Progenitor cell of endocrine pancreas (in vitro differentiated cells): ENCODE measurements around the gene DDX23. TPM values are rescaled to one million over a fixed set of nuclear protein-coding genes. Genes with fewer than 3 reads are reported as not detected.

Experiments
- DNase-seq: peaks from one replicate; pipeline ENCODE4 v3.0.0; 2021; ENCODE audit warnings: low spot score; ENCODE audit not compliant: unreplicated experiment
- H3K27ac Mint-ChIP-seq: 2 replicates; pipeline ENCODE4 v1.8.0; 2021; ENCODE audit warnings: mild to moderate bottlenecking, moderate library complexity, mixed read lengths
- H3K27me3 Mint-ChIP-seq: 2 replicates; pipeline ENCODE4 v1.8.0; 2021; ENCODE audit warnings: mixed read lengths
- H3K36me3 Mint-ChIP-seq: 2 replicates; pipeline ENCODE4 v1.8.0; 2022; ENCODE audit warnings: mixed read lengths; ENCODE audit not compliant: insufficient read depth
- H3K4me1 Mint-ChIP-seq: 2 replicates; pipeline ENCODE4 v1.8.0; 2021; ENCODE audit warnings: low read depth, mixed read lengths
- H3K4me3 Mint-ChIP-seq: 2 replicates; pipeline ENCODE4 v1.8.0; 2021; ENCODE audit warnings: low read depth, mild to moderate bottlenecking, moderate library complexity, mixed read lengths
- H3K9me3 Mint-ChIP-seq: 2 replicates; pipeline ENCODE4 v1.8.0; 2021; ENCODE audit warnings: low read depth, mixed read lengths
- CTCF ChIP-seq: fragments of 200-600 bp; sonication (generic); IDR thresholded peaks from one replicate; pipeline ENCODE4 v1.5.0; 2021; ENCODE audit warnings: antibody characterized with exemption, mild to moderate bottlenecking; ENCODE audit not compliant: unreplicated experiment
- total RNA-seq: library from RNA; stranded (reverse); gene quantifications from 2 replicates; pipeline ENCODE4 v1.2.1, GENCODE V29; 2021

DDX23 gene
- total RNA-seq, 1 donor from 2014 or later, result 129 TPM

- H3K4me3 Mint-ChIP-seq, result peak overlapping the region; percentile 92
- no peak for TF ChIP-seq CTCF
- no peaks in the 10 kb centered on the region for H3K36me3 Mint-ChIP-seq
- peaks cover 25% of the 10 kb centered on the region for H3K27me3 Mint-ChIP-seq
- DNase-seq, result no peak
- H3K27ac Mint-ChIP-seq, result no peak overlapping the region
- H3K4me1 Mint-ChIP-seq, result peaks cover 32% of the 10 kb centered on the region
- no peaks in the 10 kb centered on the region for H3K9me3 Mint-ChIP-seq
These were observed 35.7 kb downstream of the DDX23 start for GRCh38 chr12:48816143-48816854.

GRCh38 chr12:48815126-48816110, 36.5 kb downstream of the DDX23 start:
- TF ChIP-seq CTCF, result no peak
- Mint-ChIP-seq H3K4me1 (peaks cover 40% of the 10 kb centered on the region), H3K27ac (peak overlapping the region; percentile 85), H3K36me3 (no peaks in the 10 kb centered on the region), H3K27me3 (peaks cover 25% of the 10 kb centered on the region), H3K9me3 (no peaks in the 10 kb centered on the region), H3K4me3 (peak overlapping the region; percentile 92)
- peak; percentile 45 for DNase-seq

GRCh38 chr12:48814262-48815125, 37.5 kb downstream of the DDX23 start:
- Mint-ChIP-seq H3K27me3 (peaks cover 25% of the 10 kb centered on the region), H3K4me1 (peaks cover 39% of the 10 kb centered on the region), H3K36me3 (no peaks in the 10 kb centered on the region), H3K27ac (peak overlapping the region; percentile 84), H3K9me3 (no peaks in the 10 kb centered on the region), H3K4me3 (peak overlapping the region; percentile 92)
- peak; percentile 99 for TF ChIP-seq CTCF
- DNase-seq, result peak; percentile 87

- no peak for TF ChIP-seq CTCF
- no peak for DNase-seq
- no peak overlapping the region for H3K27ac Mint-ChIP-seq
- peak overlapping the region; percentile 92 for H3K4me3 Mint-ChIP-seq
- no peaks in the 10 kb centered on the region for H3K9me3 Mint-ChIP-seq
- H3K36me3 Mint-ChIP-seq, result no peaks in the 10 kb centered on the region
- H3K4me1 Mint-ChIP-seq, result peaks cover 32% of the 10 kb centered on the region
- H3K27me3 Mint-ChIP-seq, result peaks cover 25% of the 10 kb centered on the region
These were observed 38.3 kb downstream of the DDX23 start for GRCh38 chr12:48813465-48814261.
